Adrenal gland (tissue), 5 donors: ENCODE measurements around the gene PACSIN2.

ENCODE experiments used
- CTCF ChIP-seq, 6 experiments: fragments of 450-650 bp in 4 of 6; fragments of 200-600 bp in 2 of 6; sonication (generic) in 1 of 6; IDR thresholded peaks; 1 replicate in 5 of 6; 2 replicates in 1 of 6; pipeline versions ENCODE4 v1.5.1 to v1.8.0; 2016 to 2021; ENCODE audit warnings: antibody characterized with exemption in 6 of 6, mild to moderate bottlenecking in 2 of 6, moderate library complexity in 1 of 6
- POLR2A ChIP-seq, 2 donors: fragments of 450-650 bp; IDR thresholded peaks; one replicate each; pipeline ENCODE4 v1.6.1; 2017; ENCODE audit warnings: antibody characterized with exemption in 2 of 2, mild to moderate bottlenecking in 2 of 2, moderate library complexity in 1 of 2
- donor health status: DM: no; HTN: no; CAD: no.

GRCh38 chr22:43038325-43038724 is 23.4 kb upstream of the PACSIN2 start:
- TF ChIP-seq CTCF (IDR thresholded peaks at IDR 0.05) = no peak
- no peak for TF ChIP-seq POLR2A (IDR thresholded peaks at IDR 0.05)
